Immature natural killer cell (primary cell): ENCODE results near the gene TMEM135. TPM values are rescaled to one million over a fixed set of nuclear protein-coding genes. Genes with fewer than 3 reads are reported as not detected.
"Not testable (repeated sequence)": the region's sequence is repeated elsewhere in the genome, so short reads cannot be mapped to it uniquely, and the experiment has no call there.

Source experiments
- DNase-seq, 3 donors: peaks; one replicate each; pipeline ENCODE4 v3.0.0; 2022; ENCODE audit warnings: mixed read lengths in 1 of 3
- H3K27ac Mint-ChIP-seq, 6 donors: one replicate each; pipeline ENCODE4 v1.8.0; 2020; ENCODE audit warnings: mixed read lengths in 6 of 6, mild to moderate bottlenecking in 5 of 6, inconsistent platforms in 4 of 6, moderate library complexity in 3 of 6
- H3K27me3 Mint-ChIP-seq, 3 donors: one replicate each; pipeline ENCODE4 v1.8.0; 2020 to 2021; ENCODE audit warnings: low read depth in 3 of 3, mild to moderate bottlenecking in 3 of 3, mixed read lengths in 3 of 3, moderate library complexity in 3 of 3, inconsistent platforms in 1 of 3
- H3K36me3 Mint-ChIP-seq, 3 donors: one replicate each; pipeline ENCODE4 v1.8.0; 2020; ENCODE audit warnings: mixed read lengths in 3 of 3, inconsistent platforms in 2 of 3, mild to moderate bottlenecking in 2 of 3
- H3K4me1 Mint-ChIP-seq, 2 donors: one replicate each; pipeline ENCODE4 v1.8.0; 2020; ENCODE audit warnings: inconsistent platforms in 2 of 2, mild to moderate bottlenecking in 2 of 2, mixed read lengths in 2 of 2, moderate library complexity in 1 of 2
- H3K4me3 Mint-ChIP-seq, 5 donors: one replicate each; pipeline ENCODE4 v1.8.0; 2020; ENCODE audit warnings: mild to moderate bottlenecking in 5 of 5, mixed read lengths in 5 of 5, inconsistent platforms in 3 of 5, moderate library complexity in 3 of 5
- H3K9me3 Mint-ChIP-seq, 6 donors: one replicate each; pipeline ENCODE4 v1.8.0; 2020; ENCODE audit warnings: mild to moderate bottlenecking in 6 of 6, mixed read lengths in 6 of 6, inconsistent platforms in 4 of 6, moderate library complexity in 3 of 6
- polyA plus RNA-seq, 3 donors: library from polyadenylated mRNA; unstranded; fragments of 300-500 nt; fragmentation: Illumina TruSeq; gene quantifications; one replicate each; pipeline ENCODE4 v1.2.3, GENCODE V29; 2021

The TMEM135 gene
- polyA plus RNA-seq, 3 donors from 2014 or later: 7.3 to 20.2 (median 11.3) TPM

GRCh38 chr11:87284306-87284705 is 246.6 kb downstream of the TMEM135 start:
- DNase-seq: no peak
- Mint-ChIP-seq H3K27ac (no peak overlapping the region), H3K36me3 (peaks cover 0 to 5% (median 0%) of the 10 kb centered on the region in 3 donors), H3K27me3 (peaks cover 0 to 2% (median 0%) of the 10 kb centered on the region in 3 donors), H3K4me1 (no peaks in the 10 kb centered on the region), H3K9me3 (no peaks in the 10 kb centered on the region), H3K4me3 (no peak overlapping the region)

GRCh38 chr11:87285674-87286073 is 247.9 kb downstream of the TMEM135 start:
- not testable (repeated sequence) for H3K27me3 Mint-ChIP-seq, H3K9me3 Mint-ChIP-seq, H3K4me3 Mint-ChIP-seq, DNase-seq, H3K36me3 Mint-ChIP-seq, H3K4me1 Mint-ChIP-seq, H3K27ac Mint-ChIP-seq

DNA sequence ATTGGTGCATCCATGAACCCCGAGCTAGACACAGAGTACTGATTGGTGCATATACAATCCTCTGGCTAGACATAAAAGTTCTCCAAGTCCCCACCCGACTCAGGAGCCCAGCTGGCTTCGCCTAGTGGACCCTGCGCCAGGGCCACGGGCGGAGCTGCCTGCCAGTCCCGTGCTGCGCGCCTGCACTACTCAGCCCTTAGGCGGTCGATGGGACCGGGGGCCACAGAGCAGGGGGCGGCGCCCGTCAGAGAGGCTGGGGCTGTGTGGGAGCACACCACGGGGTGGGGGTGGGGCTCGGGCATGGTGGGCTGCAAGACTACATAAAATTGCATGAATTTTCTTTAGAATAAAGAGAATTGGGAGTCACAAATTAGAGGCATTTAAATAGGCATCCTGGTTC is 248.6 kb downstream of the TMEM135 start:
- H3K27ac Mint-ChIP-seq: no peak overlapping the region
- H3K4me1 Mint-ChIP-seq: no peaks in the 10 kb centered on the region
- H3K4me3 Mint-ChIP-seq: no peak overlapping the region
- H3K27me3 Mint-ChIP-seq: no peaks in the 10 kb centered on the region
- no peaks in the 10 kb centered on the region for H3K9me3 Mint-ChIP-seq
- DNase-seq: no peak
- H3K36me3 Mint-ChIP-seq: peaks cover 0 to 5% (median 0%) of the 10 kb centered on the region in 3 donors

DNA sequence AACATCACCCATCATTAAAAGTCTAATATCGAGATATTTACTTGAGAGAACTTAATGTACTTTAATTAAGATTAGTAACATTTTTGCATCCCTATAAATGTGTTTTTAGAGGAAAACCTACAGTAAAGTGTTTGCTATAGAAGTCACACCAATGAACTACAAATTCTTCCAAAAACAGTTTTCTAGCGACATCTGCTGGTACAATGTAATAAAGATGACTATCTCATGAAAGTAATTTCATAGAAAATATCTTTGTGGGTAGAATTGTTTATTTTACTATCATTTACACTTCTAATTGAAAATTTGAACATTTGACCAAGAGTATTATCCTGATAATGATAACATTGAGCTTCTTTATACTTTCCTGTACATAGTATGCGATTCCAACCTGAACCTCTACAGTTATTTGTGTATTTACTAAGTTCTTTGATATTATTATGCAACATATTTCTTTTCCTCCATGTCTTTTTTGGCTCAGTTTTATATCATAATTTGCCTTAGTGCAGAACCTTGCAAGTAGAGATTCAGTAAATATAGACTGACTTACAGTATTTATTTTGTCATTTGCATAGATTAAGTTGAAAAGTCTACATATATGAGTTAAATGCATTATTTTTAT is 252.7 kb downstream of the TMEM135 start:
- H3K4me1 Mint-ChIP-seq: no peaks in the 10 kb centered on the region
- H3K4me3 Mint-ChIP-seq: no peak overlapping the region
- no peaks in the 10 kb centered on the region for H3K9me3 Mint-ChIP-seq
- H3K27ac Mint-ChIP-seq: no peak overlapping the region
- peaks cover 0 to 3% (median 2%) of the 10 kb centered on the region in 3 donors for H3K27me3 Mint-ChIP-seq
- peak; percentile 36 to 50 (median 38) for DNase-seq
- H3K36me3 Mint-ChIP-seq: no peaks in the 10 kb centered on the region

- no peak overlapping the region for H3K27ac Mint-ChIP-seq
- H3K4me3 Mint-ChIP-seq: no peak overlapping the region
- DNase-seq: no peak
Measured at GRCh38 chr11:87292598-87292997, 254.9 kb downstream of the TMEM135 start.

DNA sequence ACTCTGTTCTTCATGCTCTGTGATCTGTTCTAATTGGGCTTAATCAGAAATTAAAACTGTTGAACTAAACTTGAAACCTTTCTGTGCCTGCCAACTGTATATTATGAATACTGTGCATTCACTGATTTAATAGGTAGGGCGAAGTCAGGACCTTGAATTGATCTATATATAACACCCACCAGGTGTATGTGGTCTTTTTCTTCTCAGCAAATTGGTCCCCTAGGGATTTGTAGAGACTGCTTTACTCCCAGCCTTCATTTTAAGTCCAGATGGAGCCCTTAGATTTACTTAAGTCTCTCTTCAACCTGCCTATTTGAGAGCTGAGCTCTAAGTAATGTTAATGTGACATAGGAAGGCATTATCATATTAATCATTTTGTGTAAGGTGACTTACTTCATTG is 257.5 kb downstream of the TMEM135 start:
- no peak for DNase-seq
- Mint-ChIP-seq H3K4me1 (peaks cover 18 to 24% of the 10 kb centered on the region in 2 donors), H3K27me3 (peaks cover 2 to 6% (median 3%) of the 10 kb centered on the region in 3 donors), H3K36me3 (peaks cover 0 to 4% (median 0%) of the 10 kb centered on the region in 3 donors), H3K27ac (no peak overlapping the region), H3K9me3 (no peaks in the 10 kb centered on the region), H3K4me3 (no peak overlapping the region)

More at GRCh38 chr11:87292598-87292997, 254.9 kb downstream of the TMEM135 start:
- Mint-ChIP-seq H3K9me3 (no peaks in the 10 kb centered on the region), H3K36me3 (peaks cover 0 to 4% (median 0%) of the 10 kb centered on the region in 3 donors), H3K4me1 (peaks cover 0 to under 1% of the 10 kb centered on the region in 2 donors), H3K27me3 (peaks cover 2 to 3% (median 2%) of the 10 kb centered on the region in 3 donors)

GRCh38 chr11:87296627-87297026 is 258.9 kb downstream of the TMEM135 start:
- Mint-ChIP-seq H3K4me3 (no peak overlapping the region), H3K27me3 (peaks cover 2 to 6% (median 3%) of the 10 kb centered on the region in 3 donors), H3K27ac (no peak overlapping the region), H3K4me1 (peaks cover 29 to 37% of the 10 kb centered on the region in 2 donors), H3K36me3 (peaks cover 0 to 4% (median 0%) of the 10 kb centered on the region in 3 donors), H3K9me3 (no peaks in the 10 kb centered on the region)
- DNase-seq: no peak

- Mint-ChIP-seq H3K36me3 (peaks cover 0 to 7% (median 3%) of the 10 kb centered on the region in 3 donors), H3K4me3 (peak overlapping the region in 1 of 5 donors; percentile 10), H3K9me3 (no peaks in the 10 kb centered on the region), H3K27me3 (peaks cover 0 to 6% (median 3%) of the 10 kb centered on the region in 3 donors), H3K4me1 (peaks cover 29 to 37% of the 10 kb centered on the region in 2 donors), H3K27ac (peak overlapping the region in 1 of 6 donors; percentile 50)
- DNase-seq: no peak
Measured at GRCh38 chr11:87298155-87298554, 260.4 kb downstream of the TMEM135 start.

GRCh38 chr11:87299041-87299481 is 261.3 kb downstream of the TMEM135 start:
- Mint-ChIP-seq H3K27ac (peak overlapping the region; percentile 76 to 91 (median 82)), H3K27me3 (peaks cover 0 to 6% (median 0%) of the 10 kb centered on the region in 3 donors), H3K36me3 (peaks cover 0 to 7% (median 3%) of the 10 kb centered on the region in 3 donors), H3K9me3 (no peaks in the 10 kb centered on the region), H3K4me1 (peaks cover 29 to 37% of the 10 kb centered on the region in 2 donors), H3K4me3 (peak overlapping the region; percentile 56 to 74 (median 58))
- peak; percentile 42 to 53 (median 42) for DNase-seq

- H3K36me3 Mint-ChIP-seq: peaks cover 0 to 7% (median 3%) of the 10 kb centered on the region in 3 donors
- H3K4me3 Mint-ChIP-seq: no peak overlapping the region
- peaks cover 0 to 6% (median 0%) of the 10 kb centered on the region in 3 donors for H3K27me3 Mint-ChIP-seq
- peak overlapping the region; percentile 4 to 61 (median 16) for H3K27ac Mint-ChIP-seq
- H3K4me1 Mint-ChIP-seq: peaks cover 29 to 37% of the 10 kb centered on the region in 2 donors
- H3K9me3 Mint-ChIP-seq: no peaks in the 10 kb centered on the region
- DNase-seq: peak; percentile 3 to 32 (median 26)
Measured at GRCh38 chr11:87300640-87301380, 263.1 kb downstream of the TMEM135 start.

DNA sequence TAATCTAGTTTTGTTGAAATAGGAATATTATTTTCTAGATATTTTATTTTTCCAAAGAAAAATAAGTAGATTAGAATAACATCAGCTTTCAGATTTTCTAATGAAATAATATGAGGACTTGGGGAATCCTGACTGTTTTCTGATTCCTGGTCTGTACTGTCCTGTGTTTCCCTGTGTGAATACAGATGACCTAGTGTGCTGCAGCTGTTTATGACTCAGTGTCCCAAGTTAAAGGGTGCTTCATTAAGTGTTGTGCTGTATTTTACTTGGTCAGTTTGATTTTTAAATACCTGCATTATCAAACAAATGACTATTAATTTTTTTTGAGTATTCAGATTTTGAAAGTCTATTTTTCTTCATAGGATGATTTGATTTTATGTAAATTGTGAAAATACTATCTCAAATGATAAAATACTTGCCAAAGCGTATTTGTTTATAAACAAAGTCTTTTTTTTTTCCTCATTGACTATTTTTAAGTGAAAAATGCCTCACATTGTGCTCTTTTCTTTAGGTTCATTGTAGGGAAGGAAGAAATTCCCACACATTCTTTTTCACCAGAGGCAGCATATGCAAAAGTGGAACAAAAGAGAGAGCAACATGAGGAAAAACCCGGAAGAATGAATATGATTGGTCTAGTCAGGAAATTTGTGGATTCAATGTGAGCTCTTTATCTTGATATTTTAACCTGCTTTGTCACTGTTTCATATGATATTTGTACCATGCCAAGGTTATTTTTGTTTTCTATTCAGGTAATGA is 264.2 kb downstream of the TMEM135 start:
- no peak for DNase-seq
- Mint-ChIP-seq H3K27ac (no peak overlapping the region), H3K4me1 (peaks cover 29 to 37% of the 10 kb centered on the region in 2 donors), H3K9me3 (no peaks in the 10 kb centered on the region), H3K36me3 (peaks cover 2 to 4% (median 3%) of the 10 kb centered on the region in 3 donors), H3K27me3 (peaks cover 0 to 4% (median 0%) of the 10 kb centered on the region in 3 donors), H3K4me3 (no peak overlapping the region)

DNA sequence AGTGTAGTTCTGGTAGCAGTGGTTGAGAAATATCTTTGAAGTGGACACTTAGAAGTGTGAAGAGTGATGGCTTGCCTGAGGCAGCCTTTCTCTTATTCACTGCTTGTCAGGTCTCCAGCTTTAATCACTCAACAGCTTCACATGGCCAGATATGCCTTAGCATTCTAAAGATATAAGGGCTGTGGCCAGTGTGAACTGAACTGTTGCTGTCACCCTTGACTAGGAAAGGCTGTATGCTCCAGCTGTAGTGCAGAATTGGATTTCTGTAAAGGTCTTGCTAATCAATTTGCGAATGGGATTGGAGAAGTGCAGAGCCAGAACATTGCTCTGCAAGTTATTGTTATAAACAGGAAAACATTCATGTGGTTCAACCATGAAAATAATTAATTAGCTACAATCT is 266.7 kb downstream of the TMEM135 start:
- no peak overlapping the region for H3K4me3 Mint-ChIP-seq
- no peaks in the 10 kb centered on the region for H3K27me3 Mint-ChIP-seq

DNA sequence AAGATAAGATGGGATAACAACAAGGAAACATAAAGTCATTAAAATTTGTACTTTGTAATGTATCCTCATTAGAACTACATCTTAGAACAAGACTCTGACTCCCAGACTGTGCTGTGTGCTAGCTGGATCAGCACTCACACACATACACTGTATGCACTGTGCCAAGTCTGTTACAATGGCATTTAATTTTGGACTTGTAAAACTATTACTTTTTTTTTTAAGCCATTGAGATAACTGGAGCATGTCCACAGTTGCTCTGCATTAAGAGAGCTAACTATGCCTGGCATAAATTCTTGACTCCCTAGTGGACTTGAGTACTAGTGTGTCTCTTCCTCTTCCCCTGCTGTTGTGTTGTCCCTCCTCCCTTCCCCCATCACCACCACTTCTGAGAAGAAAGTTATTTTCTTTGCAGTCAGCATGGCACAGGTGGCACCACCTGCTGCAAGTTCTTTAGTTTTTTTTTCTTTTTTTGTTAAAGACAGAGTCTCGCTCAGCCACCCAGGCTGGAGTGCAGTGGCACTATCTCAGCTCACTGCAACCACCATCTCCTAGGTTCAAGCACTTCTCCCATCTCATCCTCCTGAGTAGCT is 268.6 kb downstream of the TMEM135 start:
- H3K4me1 Mint-ChIP-seq: peaks cover 2% of the 10 kb centered on the region in 2 donors
- H3K4me3 Mint-ChIP-seq: no peak overlapping the region
- peaks cover 14 to 22% (median 21%) of the 10 kb centered on the region in 3 donors for H3K36me3 Mint-ChIP-seq
- H3K27ac Mint-ChIP-seq: no peak overlapping the region
- no peaks in the 10 kb centered on the region for H3K9me3 Mint-ChIP-seq
- no peaks in the 10 kb centered on the region for H3K27me3 Mint-ChIP-seq
- no peak for DNase-seq

More for the DNA sequence above, 266.7 kb downstream of the TMEM135 start:
- peaks cover 13 to 14% (median 14%) of the 10 kb centered on the region in 3 donors for H3K36me3 Mint-ChIP-seq
- H3K27ac Mint-ChIP-seq: no peak overlapping the region
- no peak for DNase-seq
- no peaks in the 10 kb centered on the region for H3K9me3 Mint-ChIP-seq
- peaks cover 19 to 21% of the 10 kb centered on the region in 2 donors for H3K4me1 Mint-ChIP-seq
